Measurements from ENCODE around the gene COX19. TPM values are rescaled to one million over a fixed set of nuclear protein-coding genes. Genes with fewer than 3 reads are reported as not detected.

Gene COX19
- total RNA-seq, 1 experiment from 2014 or later, result 12.3 TPM

GRCh38 chr7:919924-920341, 55.4 kb downstream of the COX19 start:
- no peaks in the 10 kb centered on the region; the same call in 1 of the 2 replicates for H3K27me3 Mint-ChIP-seq (ENCODE audit: low read depth)
- Histone ChIP-seq H4K20me1 (ENCODE audit: control insufficient read depth, insufficient read depth, insufficient read length) (no peaks in the 10 kb centered on the region), H3K79me1 (ENCODE audit: insufficient read depth, low read depth, low read length, poor library complexity, severe bottlenecking) (no peaks in the 10 kb centered on the region), H4K91ac (ENCODE audit: insufficient read length, low read depth, low read length) (no peak overlapping the region), H2BK15ac (ENCODE audit: low read depth, low read length) (no peak overlapping the region; the same call in 1 of the 2 replicates), H3K79me2 (ENCODE audit: insufficient read depth, low read length) (no peaks in the 10 kb centered on the region), H3K27me3 (ENCODE audit: insufficient read depth, low read length) (no peaks in the 10 kb centered on the region), H3K14ac (ENCODE audit: insufficient read depth, low read length) (no peak overlapping the region), H2BK120ac (ENCODE audit: low read depth, low read length, poor library complexity, severe bottlenecking) (no peak overlapping the region), H3K23ac (ENCODE audit: insufficient read length, low read depth, low read length) (no peak overlapping the region), H2BK12ac (ENCODE audit: insufficient read length, low read depth, low read length) (no peak overlapping the region), H2BK20ac (ENCODE audit: low read depth, low read length, poor library complexity, severe bottlenecking) (no peak overlapping the region), H3K18ac (ENCODE audit: insufficient read length, low read depth, low read length) (no peak overlapping the region), H3K4me2 (ENCODE audit: insufficient read depth, insufficient read length, low read length) (no peak overlapping the region), H3K27ac (ENCODE audit: insufficient read length, low read depth, low read length) (no peak overlapping the region), H2AFZ (ENCODE audit: low read length) (no peak overlapping the region), H4K5ac (ENCODE audit: insufficient read length, low read depth, low read length) (no peak overlapping the region), H3T11ph (ENCODE audit: low read length) (no peak overlapping the region), H4K8ac (replicated peaks; ENCODE audit: insufficient read length, low read depth, low read length) (no peak overlapping the region), H2BK5ac (ENCODE audit: insufficient read length, low read length) (no peak overlapping the region), H3K4me1 (ENCODE audit: insufficient read depth, low read length) (no peaks in the 10 kb centered on the region), H2AK5ac (ENCODE audit: insufficient read length, low read length) (no peak overlapping the region), H3K56ac (ENCODE audit: insufficient read length, low read depth, low read length) (no peak overlapping the region), H3K23me2 (ENCODE audit: insufficient read length, low read depth, low read length, poor library complexity, severe bottlenecking) (no peaks in the 10 kb centered on the region), H3K9ac (ENCODE audit: extremely low read depth, insufficient read length, low read length) (no peak overlapping the region), H3K9me3 (ENCODE audit: control insufficient read depth, low read depth, low read length) (no peaks in the 10 kb centered on the region), H3K4ac (ENCODE audit: low read depth, low read length) (no peak overlapping the region)
- no peaks in the 10 kb centered on the region for H3K36me3 Mint-ChIP-seq (ENCODE audit: insufficient read depth in 1 of 3, low read depth in 3 of 3)
- H3K4me1 Mint-ChIP-seq, result peaks cover 4 to 6% of the 10 kb centered on the region in 2 experiments
- H3K4me3 Mint-ChIP-seq, result no peak overlapping the region
- H3K27ac Mint-ChIP-seq, result no peak overlapping the region
- no CpG with 5 or more reads among the region's 26 CpGs for WGBS (ENCODE audit: extremely low coverage, insufficient read length, low lambda C conversion rate)
- DNase-seq, result no peak
- H3K9me3 Mint-ChIP-seq, result no peaks in the 10 kb centered on the region; a peak in 1 of 5 replicates
- no peak for TF ChIP-seq CTCF (conservative IDR thresholded peaks at IDR 0.05)

All from H9 (cell line).